ENCODE measurements around the gene TSBP1.
"Not testable (repeated sequence)": the region's sequence is repeated elsewhere in the genome, so short reads cannot be mapped to it uniquely, and the experiment has no call there.

The TSBP1 gene

GRCh38 chr6:32379545-32379944, 7.8 kb upstream of the TSBP1 start:
- DNase-seq (ENCODE audit: low read depth in 3 of 3, low spot score in 1 of 3): no peak

GRCh38 chr6:32375739-32376529, 4.2 kb upstream of the TSBP1 start:
- no peak for DNase-seq (ENCODE audit: low read depth in 3 of 3, low spot score in 1 of 3)

GRCh38 chr6:32371229-32371628, 474 bp downstream of the TSBP1 start:
- DNase-seq (ENCODE audit: low read depth in 3 of 3, low spot score in 1 of 3): no peak

GRCh38 chr6:32370505-32370904, 1.2 kb downstream of the TSBP1 start:
- no peak for DNase-seq (ENCODE audit: low read depth in 3 of 3, low spot score in 1 of 3)

DNA sequence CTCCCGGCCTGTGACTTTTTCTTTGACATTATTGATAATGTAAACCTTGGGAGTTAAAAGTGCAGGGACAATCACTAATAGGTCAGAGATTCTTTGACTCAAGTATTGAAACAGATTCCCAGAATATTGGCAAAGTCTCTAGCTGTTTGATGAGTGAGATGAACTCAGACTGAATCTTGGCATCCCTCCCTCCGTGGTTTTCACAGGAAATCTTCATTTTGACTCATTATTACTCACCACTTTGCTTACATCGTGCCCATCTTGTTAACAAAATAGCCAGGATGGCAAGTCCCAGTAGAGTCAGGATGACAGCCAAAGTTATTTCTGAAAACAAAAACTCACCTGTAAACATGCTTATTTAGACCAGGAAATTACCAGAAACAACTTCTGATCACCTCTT, 2.0 kb downstream of the TSBP1 start:
- no peak for DNase-seq (ENCODE audit: low read depth in 3 of 3, low spot score in 1 of 3)

GRCh38 chr6:32367644-32368043, 4.1 kb downstream of the TSBP1 start:
- no peak for DNase-seq (ENCODE audit: low read depth in 3 of 3, low spot score in 1 of 3)

- not testable (repeated sequence) for DNase-seq (ENCODE audit: low read depth in 3 of 3, low spot score in 1 of 3)
Observed at GRCh38 chr6:32359225-32359624, 12.5 kb downstream of the TSBP1 start.

GRCh38 chr6:32358548-32358947, 13.2 kb downstream of the TSBP1 start:
- not testable (repeated sequence) for DNase-seq (ENCODE audit: low read depth in 3 of 3, low spot score in 1 of 3)

DNA sequence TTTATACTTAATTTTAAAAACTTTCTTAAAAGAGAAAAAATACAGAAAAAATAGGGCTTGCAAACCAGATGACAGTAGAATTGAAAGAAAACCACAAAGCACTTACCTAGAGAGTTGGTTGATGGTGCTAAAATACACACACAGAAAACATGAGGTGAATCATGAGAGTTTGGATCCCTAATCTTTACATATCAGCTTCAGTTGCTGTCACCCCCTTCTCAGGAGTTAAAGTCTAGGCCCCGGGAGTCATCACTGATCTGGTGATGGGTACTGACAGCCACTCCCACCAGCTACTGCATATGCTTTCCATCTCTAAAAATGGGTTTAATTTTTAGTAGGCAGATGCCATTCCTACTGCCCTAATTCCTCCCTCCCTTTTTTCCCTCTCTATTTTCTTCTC, 16.7 kb downstream of the TSBP1 start:
- no peak for DNase-seq (ENCODE audit: low read depth in 3 of 3, low spot score in 1 of 3)

- DNase-seq (ENCODE audit: low read depth in 3 of 3, low spot score in 1 of 3): no peak
Observed at GRCh38 chr6:32353348-32353747, 18.4 kb downstream of the TSBP1 start.

GRCh38 chr6:32340242-32340641, 31.5 kb downstream of the TSBP1 start:
- DNase-seq (ENCODE audit: low read depth in 3 of 3, low spot score in 1 of 3): no peak

DNA sequence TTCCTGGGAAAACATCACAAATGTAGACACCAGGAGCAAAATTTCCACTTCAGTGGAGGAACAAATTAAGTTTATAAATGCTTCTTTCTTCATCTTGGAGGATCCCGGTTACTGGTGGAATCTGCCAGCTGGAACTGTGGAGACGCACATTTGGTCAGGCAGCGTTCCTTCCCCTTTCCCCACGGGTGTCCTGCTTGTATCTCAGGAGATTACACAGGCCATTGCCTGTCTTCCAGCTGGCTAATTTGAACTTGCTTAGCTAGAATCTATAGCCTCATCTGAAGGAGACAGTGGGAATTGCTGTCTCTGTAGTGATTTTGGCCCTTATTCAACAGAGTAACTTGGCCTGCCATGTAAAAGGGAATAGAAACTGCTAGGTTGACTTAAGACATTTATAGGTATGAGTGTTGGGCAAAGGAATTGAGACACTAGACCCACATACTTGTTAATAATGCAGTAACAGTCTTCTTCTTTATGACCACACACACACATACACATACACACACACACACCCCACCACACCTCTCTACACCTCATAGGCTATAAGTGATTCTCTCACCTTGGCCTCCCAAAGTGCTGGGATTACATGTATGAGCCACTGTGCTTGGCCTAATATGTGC, 34.4 kb downstream of the TSBP1 start:
- no peak for DNase-seq (ENCODE audit: low read depth in 3 of 3, low spot score in 1 of 3)

DNA sequence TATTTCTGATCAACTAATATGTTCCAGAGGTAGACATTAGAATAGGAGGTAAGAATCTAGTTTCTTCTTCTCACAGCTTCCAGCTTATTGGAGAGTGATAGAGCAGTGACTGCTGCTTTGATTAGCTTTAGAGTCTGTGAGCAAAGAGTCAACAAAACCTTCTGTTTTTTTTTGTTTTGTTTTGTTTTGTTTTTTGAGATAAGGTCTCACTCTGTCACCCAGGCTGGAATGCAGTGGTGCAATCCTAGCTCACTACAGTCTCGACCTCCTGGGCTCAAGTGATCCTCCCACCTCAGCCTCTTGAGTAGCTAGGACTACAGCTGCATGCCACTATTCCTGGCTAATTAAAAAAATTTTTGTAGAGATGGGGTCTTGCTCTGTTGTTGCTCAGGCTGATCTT, 39.3 kb downstream of the TSBP1 start:
- DNase-seq (ENCODE audit: low read depth in 3 of 3, low spot score in 1 of 3): no peak

DNA sequence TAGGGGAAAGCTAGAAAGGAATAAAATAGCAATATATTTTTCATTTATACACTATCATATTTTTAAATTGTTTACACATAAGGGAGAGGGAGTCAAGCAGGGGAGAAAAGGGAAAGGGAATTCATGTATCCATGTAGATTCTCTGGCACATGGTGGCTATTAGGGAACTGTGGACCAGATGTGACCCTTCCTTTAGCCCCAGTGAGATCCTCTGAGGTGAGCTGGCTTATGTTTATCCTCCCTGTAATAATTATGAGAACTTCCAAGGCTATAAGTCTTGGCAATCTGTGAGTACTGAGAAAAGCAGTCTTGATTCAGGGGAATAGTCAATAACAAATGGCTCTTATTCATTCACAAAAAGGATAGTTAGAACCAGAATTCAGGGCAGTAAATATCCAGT, 42.6 kb downstream of the TSBP1 start:
- no peak for DNase-seq (ENCODE audit: low read depth in 3 of 3, low spot score in 1 of 3)

DNA sequence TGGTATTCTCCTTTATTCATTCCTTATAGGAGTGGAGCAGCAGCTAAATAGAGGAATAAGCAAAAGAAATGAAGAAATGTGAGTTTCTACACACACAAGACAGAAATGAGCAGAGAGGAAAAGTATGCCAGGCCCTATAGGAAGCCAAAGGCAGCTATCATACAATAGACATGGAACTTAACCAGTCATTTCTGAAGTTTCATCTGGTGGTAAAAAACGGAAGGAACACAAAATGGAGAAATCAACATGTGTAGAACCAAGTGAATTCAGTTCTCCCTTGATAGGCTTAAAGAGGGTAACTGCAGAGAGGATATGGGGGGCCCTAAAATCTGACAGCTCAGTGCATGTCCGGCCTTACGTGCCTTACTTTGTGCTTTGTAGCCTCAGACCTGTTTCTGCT, 44.6 kb downstream of the TSBP1 start:
- no peak for DNase-seq (ENCODE audit: low read depth in 3 of 3, low spot score in 1 of 3)

- DNase-seq (ENCODE audit: low read depth in 3 of 3, low spot score in 1 of 3): no peak
Observed at GRCh38 chr6:32318501-32318900, 53.2 kb downstream of the TSBP1 start.

DNA sequence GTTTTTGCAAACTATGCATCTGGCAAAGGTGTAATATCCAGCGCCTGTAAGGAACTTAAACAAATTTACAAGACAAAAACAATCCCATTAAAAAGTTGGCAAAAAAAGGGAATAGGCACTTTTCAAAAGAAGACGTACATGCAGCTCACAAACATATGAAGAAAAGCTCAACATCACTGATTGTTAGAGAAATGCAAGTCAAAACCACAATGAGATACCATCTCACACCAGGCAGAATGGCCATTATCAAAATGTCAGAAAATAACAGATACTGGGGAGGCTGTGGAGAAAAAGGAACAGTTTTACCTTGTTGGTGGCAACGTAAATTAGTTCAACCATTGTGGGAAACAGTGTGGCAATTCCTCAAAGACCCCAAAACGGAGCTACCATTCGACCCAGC, 54.2 kb downstream of the TSBP1 start:
- DNase-seq (ENCODE audit: low read depth in 3 of 3, low spot score in 1 of 3): no peak

DNA sequence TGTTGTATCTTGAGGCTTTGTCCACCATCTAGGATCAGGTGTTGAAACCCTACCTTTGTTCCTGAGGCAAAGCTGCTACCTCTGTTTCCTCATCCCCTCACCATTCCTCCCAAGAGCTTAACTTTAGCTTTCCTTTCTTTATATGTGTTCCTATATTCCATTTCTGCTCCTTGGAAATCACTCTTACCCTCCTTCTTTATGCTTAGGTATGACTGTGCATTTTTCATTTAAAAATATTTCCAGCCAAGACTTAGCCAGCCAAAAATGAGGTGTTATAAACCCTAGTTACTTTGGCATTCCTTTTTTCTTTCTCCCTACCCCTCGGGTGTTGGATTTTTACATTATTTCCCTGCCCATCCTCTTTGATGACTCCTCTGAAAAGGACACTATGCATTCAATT, 57.7 kb downstream of the TSBP1 start:
- DNase-seq (ENCODE audit: low read depth in 3 of 3, low spot score in 1 of 3): no peak

- DNase-seq (ENCODE audit: low read depth in 3 of 3, low spot score in 1 of 3): no peak
Observed at GRCh38 chr6:32298632-32299336, 72.9 kb downstream of the TSBP1 start.

DNA sequence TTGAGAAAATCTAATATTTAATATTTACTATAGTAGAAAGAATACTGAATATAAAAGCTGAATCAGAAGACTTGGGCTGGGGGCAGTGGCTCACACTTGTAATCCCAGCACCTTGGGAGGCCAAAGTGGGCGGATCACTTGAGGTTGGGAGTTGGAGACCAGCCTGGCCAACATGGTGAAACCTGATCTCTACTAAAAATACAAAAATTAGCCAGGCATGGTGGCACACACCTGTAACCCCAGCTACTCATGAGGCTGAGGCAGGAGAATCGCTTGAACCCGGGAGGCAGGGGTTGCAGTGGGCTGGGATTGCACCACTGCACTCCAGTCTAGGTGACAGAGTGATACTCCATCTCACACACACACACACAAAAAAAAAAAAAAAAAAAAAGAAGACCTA, 76.7 kb downstream of the TSBP1 start:
- DNase-seq (ENCODE audit: low read depth in 3 of 3, low spot score in 1 of 3): not testable (repeated sequence)

GRCh38 chr6:32294566-32294965, 77.1 kb downstream of the TSBP1 start:
- DNase-seq (ENCODE audit: low read depth in 3 of 3, low spot score in 1 of 3): no peak

DNA sequence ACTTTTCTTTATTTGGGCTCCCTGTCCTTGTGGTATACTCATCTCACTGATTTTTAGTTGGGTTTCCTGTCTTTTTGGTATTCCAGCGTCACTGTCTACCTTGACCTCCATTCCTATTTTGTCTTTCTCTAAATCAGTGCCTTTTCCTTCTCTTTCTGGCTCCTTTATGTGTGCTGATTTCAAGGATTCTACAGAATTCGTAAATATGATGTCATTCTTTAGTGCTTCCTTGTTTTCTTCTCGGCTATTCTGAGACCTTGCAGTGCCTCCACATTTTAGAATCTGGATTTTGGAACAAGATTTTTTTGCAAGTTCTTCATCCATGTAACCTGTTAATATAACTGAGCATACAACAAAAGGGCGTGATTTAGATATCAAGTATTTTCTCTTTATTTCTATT, 78.0 kb downstream of the TSBP1 start:
- no peak for DNase-seq (ENCODE audit: low read depth in 3 of 3, low spot score in 1 of 3)
